ENCODE results near the gene HPSE2. TPM values are rescaled to one million over a fixed set of nuclear protein-coding genes. Genes with fewer than 3 reads are reported as not detected.

The HPSE2 gene
- polyA plus RNA-seq, 2 of the 4 experiments (the other 2 are of a cell fraction) = not detected

DNA sequence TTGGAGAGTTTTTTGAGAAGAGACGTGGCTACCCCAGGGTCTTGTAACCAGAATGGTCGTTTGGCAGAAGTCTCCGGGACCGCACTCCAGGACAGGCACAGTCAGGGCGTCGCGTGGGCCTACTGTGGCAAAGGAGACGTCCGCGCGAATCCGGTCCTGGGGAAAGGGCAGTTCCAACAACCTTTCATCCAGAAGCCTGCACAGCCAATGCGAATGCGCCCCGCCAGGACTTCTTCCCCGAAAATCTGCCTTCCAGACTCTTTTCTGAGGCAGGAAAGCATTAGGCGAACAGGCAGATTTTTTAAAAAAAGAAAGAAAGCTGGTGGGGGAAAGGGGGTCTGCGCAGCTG, 2.0 kb downstream of the HPSE2 start (continued):
- TF ChIP-seq HOXA7 (CRISPR knock-in tag; IDR thresholded peaks at IDR 0.05) = no peak
- TF ChIP-seq, protein P1, sequence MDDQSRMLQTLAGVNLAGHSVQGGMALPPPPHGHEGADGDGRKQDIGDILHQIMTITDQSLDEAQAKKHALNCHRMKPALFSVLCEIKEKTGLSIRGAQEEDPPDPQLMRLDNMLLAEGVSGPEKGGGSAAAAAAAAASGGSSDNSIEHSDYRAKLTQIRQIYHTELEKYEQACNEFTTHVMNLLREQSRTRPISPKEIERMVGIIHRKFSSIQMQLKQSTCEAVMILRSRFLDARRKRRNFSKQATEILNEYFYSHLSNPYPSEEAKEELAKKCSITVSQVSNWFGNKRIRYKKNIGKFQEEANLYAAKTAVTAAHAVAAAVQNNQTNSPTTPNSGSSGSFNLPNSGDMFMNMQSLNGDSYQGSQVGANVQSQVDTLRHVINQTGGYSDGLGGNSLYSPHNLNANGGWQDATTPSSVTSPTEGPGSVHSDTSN (IDR thresholded peaks at IDR 0.05) = no peak
- no peak for TF ChIP-seq POLR2A (IDR thresholded peaks at IDR 0.05; ENCODE audit: low read length)
- TF ChIP-seq CBX2 (IDR thresholded peaks at IDR 0.05; ENCODE audit: borderline replicate concordance, low read depth) = no peak
- no peak for TF ChIP-seq POLR2AphosphoS2 (conservative IDR thresholded peaks at IDR 0.05; ENCODE audit: low read length)

DNA sequence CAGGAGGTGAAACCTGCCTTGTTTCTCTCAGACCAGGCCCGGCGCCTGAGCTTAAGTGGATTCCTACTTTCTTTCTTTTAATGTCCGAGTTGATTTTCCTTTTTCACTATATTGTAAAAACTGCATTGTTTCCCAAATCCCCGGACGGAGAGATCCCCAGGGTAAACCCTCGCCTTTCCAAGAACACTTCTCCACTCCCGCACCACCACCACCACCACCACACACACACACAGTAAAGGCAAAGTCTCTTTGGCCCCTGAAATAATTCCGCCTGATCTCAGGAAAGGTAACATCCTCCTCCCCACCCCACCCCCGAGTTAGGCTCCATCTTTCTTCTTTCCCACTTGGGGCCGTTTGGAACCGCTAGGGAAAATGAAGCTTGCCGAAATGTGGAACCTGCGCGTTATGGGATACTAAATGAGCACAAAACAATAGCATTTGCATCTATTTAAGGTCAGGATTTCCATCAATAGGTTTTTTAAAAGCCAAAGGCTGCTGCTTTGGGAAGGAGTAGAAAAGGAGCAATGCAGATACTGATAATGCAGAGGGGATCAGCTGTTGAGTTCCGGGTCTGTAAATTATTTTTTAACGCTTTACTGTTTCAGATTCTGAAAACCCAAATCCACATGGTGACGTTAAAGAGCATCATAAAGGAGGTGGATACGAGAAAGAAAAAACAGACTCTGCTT, 2.5 kb downstream of the HPSE2 start:
- FAIRE-seq = no peak
- ATAC-seq = no peak

DNA sequence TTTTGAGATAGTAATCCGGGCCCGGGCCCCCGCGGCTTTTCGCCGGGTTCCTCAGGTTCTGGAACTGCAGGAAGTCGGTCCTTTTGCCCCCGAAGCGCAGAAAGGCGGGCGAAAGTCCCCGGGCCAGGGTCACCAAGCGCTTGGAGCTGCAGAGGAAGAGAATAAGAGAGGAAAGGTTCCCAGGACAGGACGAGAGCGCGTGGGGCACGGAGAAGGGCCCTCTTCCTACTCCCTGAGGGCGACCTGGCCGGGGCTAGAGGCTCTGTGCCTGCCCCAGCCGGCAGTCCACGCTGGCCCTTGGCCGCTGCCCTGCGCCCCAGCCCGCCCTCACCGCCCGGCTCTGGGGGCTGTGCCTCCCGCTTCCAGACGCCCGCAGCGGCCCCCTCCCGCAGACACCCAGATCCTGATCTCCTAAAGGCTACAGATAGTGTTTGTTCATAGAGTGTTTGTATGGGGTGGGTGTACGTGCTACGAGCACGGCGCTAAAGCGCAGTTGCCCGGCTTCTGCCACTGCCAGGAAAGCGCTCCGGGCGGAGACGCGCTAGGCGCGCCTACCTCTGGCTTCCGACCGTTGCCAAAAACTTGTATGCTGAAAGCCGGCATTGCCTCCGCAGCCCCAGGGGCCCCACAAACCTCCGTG, 3.2 kb downstream of the HPSE2 start:
- peak in 1 of 2 experiments; percentile 27; a peak in 2 of 6 replicates for ATAC-seq

More for the DNA sequence above, 2.5 kb downstream of the HPSE2 start:
- CTCF ChIA-PET = interaction anchor here (0.9 to 1.7 kb wide), 2 partner anchors 11 to 14 kb away, joined by 3 to 4 read pairs; no protein-coding TSS in a partner anchor
- H3K4me1 ChIP-seq = peaks cover 9% of the 10 kb centered on the region; the same call in 2 of the 3 replicates
- H3K4me2 ChIP-seq = no peak overlapping the region
- no peak for TF ChIP-seq CBX2 (IDR thresholded peaks at IDR 0.05; ENCODE audit: borderline replicate concordance, low read depth)
- TF ChIP-seq EHF (CRISPR knock-in tag; IDR thresholded peaks at IDR 0.05) = no peak
- TF ChIP-seq, protein P2, sequence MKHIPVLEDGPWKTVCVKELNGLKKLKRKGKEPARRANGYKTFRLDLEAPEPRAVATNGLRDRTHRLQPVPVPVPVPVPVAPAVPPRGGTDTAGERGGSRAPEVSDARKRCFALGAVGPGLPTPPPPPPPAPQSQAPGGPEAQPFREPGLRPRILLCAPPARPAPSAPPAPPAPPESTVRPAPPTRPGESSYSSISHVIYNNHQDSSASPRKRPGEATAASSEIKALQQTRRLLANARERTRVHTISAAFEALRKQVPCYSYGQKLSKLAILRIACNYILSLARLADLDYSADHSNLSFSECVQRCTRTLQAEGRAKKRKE (CRISPR knock-in tag; IDR thresholded peaks at IDR 0.05; ENCODE audit: low read depth) = no peak
- no peak for TF ChIP-seq SREBF2 (IDR thresholded peaks at IDR 0.05)
- no peak for TF ChIP-seq JUN (IDR thresholded peaks at IDR 0.05)
- 68% methylated on average over 18 of the region's 18 CpGs for WGBS (ENCODE audit: missing lambda C conversion rate)
- no peak for DNase-seq (ENCODE audit: low read depth in 1 of 2, low spot score in 1 of 2)
- POLR2A ChIA-PET = no interaction called here
- H3K27ac ChIP-seq = no peak overlapping the region
- no peak overlapping the region for H3K4me3 ChIP-seq
- H3K9me3 ChIP-seq = no peaks in the 10 kb centered on the region

DNA sequence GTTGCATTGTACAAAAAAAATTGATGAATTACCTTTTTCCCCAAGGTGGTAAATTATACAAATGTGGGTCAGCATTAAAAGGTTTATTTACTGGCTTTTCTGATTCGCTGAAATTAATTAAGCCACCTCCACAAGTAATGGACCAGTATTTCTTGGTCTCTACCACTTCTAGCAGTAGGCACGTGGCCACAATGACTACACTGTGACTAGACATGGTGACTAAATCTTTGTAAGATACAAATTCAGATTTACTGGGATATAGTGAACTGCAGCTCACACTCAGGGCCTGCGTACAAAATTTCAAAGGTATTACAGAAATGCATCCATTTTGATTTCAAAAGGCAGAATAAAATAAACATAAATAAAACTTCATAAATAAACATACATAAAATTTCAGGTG, 10.9 kb downstream of the HPSE2 start:
- Histone ChIP-seq H3K9me3 (no peaks in the 10 kb centered on the region), H3K4me3 (no peak overlapping the region), H3K4me2 (no peak overlapping the region), H3K4me1 (no peaks in the 10 kb centered on the region), H3K27ac (no peak overlapping the region)
- POLR2A ChIA-PET = no interaction called here
- ATAC-seq (no peak), FAIRE-seq (no peak), DNase-seq (ENCODE audit: low read depth in 1 of 2, low spot score in 1 of 2) (no peak)
- no peak for TF ChIP-seq CBX2 (IDR thresholded peaks at IDR 0.05; ENCODE audit: borderline replicate concordance, low read depth)
- no peak for TF ChIP-seq TP53 (CRISPR knock-in tag; IDR thresholded peaks at IDR 0.05)
- TF ChIP-seq RCOR1 (IDR thresholded peaks at IDR 0.05; ENCODE audit: low read depth, low read length) = no peak
- no peak for TF ChIP-seq GATA3 (IDR thresholded peaks at IDR 0.05; ENCODE audit: borderline replicate concordance)
- TF ChIP-seq ESRRA (IDR thresholded peaks at IDR 0.05; ENCODE audit: borderline replicate concordance, low read length) = no peak
- TF ChIP-seq POLR2AphosphoS2 (conservative IDR thresholded peaks at IDR 0.05; ENCODE audit: low read length) = no peak
- no peak for TF ChIP-seq POLR2A (IDR thresholded peaks at IDR 0.05; ENCODE audit: low read length)
- no peak for TF ChIP-seq TFCP2L1 (CRISPR knock-in tag; IDR thresholded peaks at IDR 0.05)
- no peak for TF ChIP-seq PHF8 (IDR thresholded peaks at IDR 0.05; ENCODE audit: borderline replicate concordance, low read depth)
- TF ChIP-seq ZFP36 (IDR thresholded peaks at IDR 0.05; ENCODE audit: borderline replicate concordance, partially characterized antibody) = no peak
- TF ChIP-seq, protein P3, sequence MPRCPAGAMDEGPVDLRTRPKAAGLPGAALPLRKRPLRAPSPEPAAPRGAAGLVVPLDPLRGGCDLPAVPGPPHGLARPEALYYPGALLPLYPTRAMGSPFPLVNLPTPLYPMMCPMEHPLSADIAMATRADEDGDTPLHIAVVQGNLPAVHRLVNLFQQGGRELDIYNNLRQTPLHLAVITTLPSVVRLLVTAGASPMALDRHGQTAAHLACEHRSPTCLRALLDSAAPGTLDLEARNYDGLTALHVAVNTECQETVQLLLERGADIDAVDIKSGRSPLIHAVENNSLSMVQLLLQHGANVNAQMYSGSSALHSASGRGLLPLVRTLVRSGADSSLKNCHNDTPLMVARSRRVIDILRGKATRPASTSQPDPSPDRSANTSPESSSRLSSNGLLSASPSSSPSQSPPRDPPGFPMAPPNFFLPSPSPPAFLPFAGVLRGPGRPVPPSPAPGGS (IDR thresholded peaks at IDR 0.05) = no peak
- TF ChIP-seq CHD4 (IDR thresholded peaks at IDR 0.05; ENCODE audit: borderline replicate concordance) = no peak
- no peak for TF ChIP-seq JUNB (IDR thresholded peaks at IDR 0.05)
- CTCF ChIA-PET = no interaction called here
- 19% methylated on average over 3 of the region's 3 CpGs for WGBS (ENCODE audit: missing lambda C conversion rate)

More for the DNA sequence above, 3.2 kb downstream of the HPSE2 start:
- FAIRE-seq (no peak), DNase-seq (ENCODE audit: low read depth in 1 of 2, low spot score in 1 of 2) (no peak)
- no peak overlapping the region for H3K4me3 ChIP-seq
- ChIA-PET CTCF (interaction anchor here (0.9 to 1.7 kb wide), 2 partner anchors 12 to 15 kb away, joined by 3 to 4 read pairs; no protein-coding TSS in a partner anchor), POLR2A (no interaction called here)
- WGBS (ENCODE audit: missing lambda C conversion rate) = 64% methylated on average over 35 of the region's 49 CpGs
- no peak overlapping the region for H3K4me2 ChIP-seq
- H3K4me1 ChIP-seq = peaks cover 9% of the 10 kb centered on the region; the same call in 2 of the 3 replicates
- TF ChIP-seq POLR2A (IDR thresholded peaks at IDR 0.05; ENCODE audit: low read length) (no peak), ZC3H11A (IDR thresholded peaks at IDR 0.05) (no peak), KDM5A (IDR thresholded peaks at IDR 0.05) (no peak), MYC (IDR thresholded peaks at IDR 0.05; ENCODE audit: borderline replicate concordance, low read length) (no peak)
- TF ChIP-seq, protein P3 (IDR thresholded peaks at IDR 0.05) = no peak
- TF ChIP-seq, protein P1 (IDR thresholded peaks at IDR 0.05) = no peak
- no peaks in the 10 kb centered on the region for H3K9me3 ChIP-seq
- no peak overlapping the region for H3K27ac ChIP-seq

Data from A549 (cell line).